ENCODE measurements around the gene PRPSAP1.
"Not testable (repeated sequence)": the region's sequence is repeated elsewhere in the genome, so short reads cannot be mapped to it uniquely, and the experiment has no call there.

The PRPSAP1 gene

DNA sequence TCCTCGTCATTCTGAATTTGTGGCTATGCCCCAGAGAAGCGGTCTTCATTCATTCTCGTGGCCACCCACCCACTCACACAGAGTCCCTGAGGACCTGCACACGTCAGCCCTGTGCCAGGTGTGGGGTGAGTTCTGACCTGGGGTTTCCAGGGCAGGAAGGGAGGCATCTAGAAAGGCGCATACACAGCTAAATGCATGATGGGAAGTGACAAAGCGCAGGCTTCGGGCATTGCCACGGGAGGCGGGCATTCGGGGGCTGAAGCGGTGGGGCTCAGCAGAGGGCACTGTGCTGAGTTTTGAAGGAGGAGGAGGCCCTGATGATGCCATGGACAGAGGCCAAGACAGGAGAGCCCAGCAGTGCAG lies 77.7 kb downstream of the PRPSAP1 start:
- no peak for DNase-seq

DNA sequence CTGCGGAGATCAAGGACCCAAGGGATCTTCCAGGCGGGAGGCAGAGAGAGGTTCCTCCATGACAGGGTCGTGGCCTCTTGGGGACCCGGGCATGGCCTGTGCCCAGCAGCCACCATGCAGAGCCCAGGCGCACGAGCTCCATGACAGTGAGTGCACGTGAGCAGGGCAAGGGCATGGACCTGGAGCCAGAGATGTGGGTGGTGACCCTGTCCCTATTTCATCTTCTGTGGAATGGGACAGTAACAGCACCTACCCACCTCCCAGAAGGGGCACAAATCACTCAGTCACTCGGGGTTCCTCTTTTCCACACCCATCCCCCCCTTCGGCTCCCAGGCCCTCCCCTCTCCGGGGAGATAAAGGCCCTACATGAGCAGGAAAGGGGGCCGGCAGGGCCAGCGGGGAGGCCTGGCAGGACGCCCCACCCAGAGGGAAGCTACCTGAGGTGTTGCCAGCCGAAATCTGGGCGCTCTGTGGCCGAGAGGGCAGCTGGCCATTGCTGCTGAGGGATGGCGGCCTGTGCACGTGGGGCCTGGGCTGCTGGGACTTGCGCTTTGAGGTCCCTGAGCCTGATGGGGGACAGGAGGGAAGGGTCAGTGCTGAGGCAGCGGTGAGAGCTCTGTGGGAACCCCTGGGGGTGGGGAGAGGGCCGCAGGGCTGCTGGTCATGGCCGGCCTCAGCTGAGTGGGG lies 78.2 kb downstream of the PRPSAP1 start:
- DNase-seq, result no peak

DNA sequence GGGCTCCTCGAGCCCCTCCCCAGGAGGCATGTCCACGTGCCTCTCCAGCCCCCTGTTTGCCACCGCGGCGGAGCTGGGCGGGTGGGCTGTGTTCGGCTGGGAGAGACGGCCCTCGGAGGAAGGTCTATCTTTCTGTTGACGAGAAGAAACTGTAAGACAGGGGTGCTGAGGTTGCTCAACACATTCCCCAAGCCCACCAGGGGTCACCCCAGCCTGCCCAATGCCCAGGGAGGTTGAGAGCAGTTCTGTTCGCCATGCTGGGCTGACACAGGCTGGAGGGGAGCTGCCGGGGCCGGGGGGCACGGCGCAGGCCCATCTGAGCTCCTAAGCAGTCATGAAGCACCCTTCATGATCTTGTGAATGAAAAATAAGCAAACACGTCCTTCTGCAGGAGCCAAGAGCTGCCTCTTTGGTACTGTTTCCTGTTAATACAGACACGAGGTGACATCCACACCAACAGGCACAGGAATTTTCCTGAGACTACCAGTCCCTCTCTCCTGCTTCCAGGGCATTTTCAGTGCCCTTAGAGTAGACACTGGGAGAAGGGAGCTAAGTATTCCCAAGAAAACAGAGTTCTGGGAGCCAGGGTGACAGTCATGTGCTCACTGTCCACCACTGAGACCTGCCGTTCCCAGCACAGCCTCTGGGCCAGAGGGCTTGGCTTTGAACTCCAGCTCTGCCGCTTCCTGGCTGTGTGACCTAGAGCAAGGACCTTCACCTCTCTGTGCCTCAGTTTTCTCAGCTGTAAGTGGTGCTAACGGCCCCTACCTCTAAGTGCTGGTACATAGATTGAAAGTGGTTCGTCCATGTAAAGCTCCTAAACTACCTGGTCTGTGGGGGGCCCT lies 79.4 kb downstream of the PRPSAP1 start:
- DNase-seq, result no peak

DNA sequence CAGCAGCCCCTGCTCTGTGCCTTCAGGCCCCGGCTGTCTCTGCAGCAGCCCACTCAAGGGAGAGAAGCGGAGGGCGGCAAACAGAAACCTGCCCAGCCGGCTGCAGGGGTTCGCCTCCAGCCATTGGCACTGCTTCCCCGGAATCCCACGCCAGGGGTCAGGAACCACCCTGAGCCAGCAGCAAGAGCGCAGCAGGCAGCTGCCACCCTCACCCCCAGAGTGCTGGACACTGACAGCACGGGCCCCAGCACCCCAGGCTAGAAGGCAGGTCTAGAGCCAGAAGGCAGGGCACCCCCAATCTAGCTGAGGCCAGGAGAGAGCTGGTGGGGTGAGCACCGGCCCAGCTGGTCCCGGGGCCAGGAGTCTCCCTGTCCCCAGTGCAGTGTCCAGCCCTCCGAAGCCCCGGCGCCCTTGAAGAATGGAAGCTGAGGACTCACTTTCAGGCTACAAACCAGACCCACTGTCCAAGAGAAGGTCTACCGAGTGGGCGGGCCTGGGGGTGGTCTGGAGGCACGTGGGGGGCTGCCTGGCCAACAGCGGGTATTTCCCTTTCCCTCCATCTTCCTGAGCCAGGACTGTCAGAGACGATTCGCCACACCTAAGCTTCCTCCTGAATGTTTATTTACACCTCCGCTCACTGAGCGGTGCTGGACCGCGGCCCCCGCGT lies 80.1 kb downstream of the PRPSAP1 start:
- DNase-seq, result no peak

DNA sequence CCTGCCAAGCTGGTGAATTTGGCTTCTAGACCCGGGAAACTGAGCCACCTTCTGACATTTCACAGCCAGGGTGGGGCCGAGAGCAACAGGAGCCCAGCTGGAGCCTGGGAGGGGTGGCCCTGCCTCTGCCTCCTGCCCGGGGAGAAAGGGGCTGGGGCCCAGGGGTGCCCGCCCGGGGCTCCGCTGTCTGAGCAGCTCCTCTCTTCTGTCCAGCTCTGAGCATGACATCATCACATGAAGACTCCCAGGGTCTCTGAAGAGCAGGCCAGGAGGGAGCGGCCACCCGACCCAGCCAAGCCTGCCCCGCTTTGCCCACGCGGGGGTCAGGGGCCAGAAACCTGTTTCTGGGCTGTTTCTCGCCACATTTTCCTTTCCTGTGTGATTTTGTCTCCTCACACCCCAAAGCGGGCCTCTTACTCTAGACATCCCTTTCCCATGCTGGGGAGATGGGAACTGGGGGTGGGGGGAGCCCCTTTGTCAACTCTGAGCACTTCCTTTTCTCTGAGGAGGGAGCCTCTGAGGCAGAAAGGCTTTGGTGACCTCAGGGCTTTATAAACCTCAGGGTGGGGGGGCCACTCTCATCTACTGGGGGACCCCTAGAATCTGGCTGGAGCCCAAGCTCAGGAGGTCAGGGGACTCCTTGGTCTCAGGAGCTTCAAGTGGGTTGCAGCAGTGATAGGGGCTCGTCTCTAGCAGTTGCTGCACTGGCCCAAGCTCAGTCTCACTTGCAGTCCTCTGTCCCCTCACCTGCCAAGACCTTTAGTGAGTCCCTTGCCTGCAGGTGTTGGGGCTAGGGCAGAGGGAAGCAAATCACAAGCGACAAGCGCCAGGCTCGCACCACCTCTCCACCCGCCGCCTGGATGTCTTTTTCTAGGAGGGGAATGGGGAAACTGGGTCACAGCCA lies 80.9 kb downstream of the PRPSAP1 start:
- no peak for DNase-seq

DNA sequence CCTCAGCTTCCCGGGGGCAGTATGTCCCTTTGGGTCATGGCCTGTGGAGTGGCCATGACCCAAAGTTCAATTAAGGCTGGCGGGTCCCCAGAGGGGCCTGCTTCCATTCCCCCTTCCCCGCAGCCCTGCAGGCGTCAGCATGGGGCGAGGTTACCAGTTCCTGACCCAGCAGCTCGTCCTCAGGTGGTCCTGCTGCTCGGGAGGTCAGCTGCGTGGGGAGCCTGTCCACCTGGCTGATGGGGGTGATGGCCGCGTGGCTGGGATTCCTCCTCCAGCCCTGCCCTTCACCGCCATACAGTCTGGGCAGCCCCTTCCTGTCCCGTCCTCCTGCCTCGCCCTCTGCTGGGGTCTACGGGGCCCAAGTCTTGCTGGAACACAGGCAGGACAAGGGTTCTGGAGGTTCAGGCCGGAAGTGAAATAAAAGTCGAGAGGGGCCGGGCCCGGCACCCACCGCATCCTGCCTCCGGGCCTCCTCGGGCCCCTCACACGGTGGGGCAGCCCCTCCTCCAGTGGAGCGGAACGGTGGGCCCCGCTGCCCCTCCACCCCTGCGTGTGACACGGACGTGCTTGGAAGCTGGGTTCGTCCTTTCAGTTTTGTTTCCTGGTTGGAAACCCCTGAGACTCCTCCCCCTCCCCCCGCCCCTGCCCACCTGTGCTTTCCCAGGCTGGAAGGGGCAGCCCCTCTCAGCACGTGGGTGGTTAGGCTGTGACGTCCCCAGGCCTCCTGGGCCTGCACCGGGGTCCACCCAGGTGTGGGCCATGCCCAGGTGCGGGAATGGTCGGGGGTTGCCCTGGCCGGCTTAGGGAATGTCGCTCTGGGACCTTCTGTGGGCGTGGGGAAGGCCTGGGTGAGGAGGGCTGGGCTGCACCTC lies 81.8 kb downstream of the PRPSAP1 start:
- no peak for DNase-seq

DNA sequence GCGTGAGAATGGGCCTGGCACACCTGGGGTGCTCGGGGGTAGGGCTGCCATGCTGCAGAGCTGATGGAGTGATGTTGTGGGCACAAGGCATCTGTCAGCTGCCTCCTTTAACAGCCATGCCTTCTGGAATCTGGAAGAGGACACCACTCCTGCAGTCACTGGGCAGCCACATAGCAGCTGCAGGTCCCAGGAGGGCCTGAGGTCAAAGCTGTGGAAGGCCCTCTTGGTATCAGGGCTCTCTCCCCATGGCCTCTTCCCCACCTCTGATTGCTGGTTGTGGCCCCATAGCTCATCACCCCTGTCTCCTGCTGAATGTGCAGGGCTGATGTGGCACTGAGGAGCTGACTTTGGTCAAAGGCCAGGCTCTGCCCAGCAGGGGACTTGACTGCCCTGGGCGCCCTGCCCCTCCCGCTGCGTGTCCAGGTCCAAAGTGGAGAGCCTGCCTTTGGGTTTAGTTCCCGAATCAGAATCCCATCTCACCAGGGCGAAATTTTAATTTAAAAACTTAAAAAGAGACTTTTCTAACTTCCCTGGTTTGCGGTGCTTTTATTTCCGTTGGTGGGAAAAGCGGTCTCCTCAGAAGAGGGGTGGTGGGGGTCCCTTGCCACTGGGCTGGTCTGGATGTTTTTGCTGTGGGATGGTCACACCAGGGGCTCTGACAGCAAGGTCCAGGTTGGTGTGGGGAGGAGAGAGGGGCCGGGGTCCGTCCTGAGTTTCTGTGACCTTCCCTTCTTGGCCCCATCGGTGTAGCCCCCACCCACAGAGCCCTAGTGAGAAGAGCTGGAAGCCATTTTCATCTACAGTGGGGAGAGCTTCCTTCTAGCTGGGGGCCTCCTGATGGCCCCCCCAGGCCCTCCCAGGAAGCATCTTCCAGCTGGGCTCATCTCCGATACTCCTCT lies 82.7 kb downstream of the PRPSAP1 start:
- DNase-seq, result no peak

DNA sequence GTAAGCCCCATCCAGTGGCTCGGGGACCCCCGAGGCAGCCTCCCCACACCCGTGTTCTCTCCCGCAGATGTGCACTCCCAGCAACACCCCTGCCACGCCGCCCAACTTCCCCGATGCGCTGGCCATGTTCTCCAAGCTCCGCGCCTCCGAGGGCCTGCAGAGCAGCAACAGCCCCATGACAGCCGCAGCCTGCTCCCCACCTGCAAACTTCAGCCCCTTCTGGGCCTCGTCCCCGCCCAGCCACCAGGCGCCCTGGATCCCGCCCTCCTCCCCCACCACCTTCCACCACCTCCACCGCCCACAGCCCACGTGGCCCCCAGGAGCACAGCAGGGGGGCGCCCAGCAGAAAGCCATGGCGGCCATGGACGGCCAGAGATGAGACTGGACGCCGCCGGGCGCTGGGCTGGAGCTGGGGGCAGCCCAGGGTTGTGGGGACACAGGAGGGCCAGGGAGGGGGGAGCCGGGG lies 83.6 kb downstream of the PRPSAP1 start:
- no peak for DNase-seq

DNA sequence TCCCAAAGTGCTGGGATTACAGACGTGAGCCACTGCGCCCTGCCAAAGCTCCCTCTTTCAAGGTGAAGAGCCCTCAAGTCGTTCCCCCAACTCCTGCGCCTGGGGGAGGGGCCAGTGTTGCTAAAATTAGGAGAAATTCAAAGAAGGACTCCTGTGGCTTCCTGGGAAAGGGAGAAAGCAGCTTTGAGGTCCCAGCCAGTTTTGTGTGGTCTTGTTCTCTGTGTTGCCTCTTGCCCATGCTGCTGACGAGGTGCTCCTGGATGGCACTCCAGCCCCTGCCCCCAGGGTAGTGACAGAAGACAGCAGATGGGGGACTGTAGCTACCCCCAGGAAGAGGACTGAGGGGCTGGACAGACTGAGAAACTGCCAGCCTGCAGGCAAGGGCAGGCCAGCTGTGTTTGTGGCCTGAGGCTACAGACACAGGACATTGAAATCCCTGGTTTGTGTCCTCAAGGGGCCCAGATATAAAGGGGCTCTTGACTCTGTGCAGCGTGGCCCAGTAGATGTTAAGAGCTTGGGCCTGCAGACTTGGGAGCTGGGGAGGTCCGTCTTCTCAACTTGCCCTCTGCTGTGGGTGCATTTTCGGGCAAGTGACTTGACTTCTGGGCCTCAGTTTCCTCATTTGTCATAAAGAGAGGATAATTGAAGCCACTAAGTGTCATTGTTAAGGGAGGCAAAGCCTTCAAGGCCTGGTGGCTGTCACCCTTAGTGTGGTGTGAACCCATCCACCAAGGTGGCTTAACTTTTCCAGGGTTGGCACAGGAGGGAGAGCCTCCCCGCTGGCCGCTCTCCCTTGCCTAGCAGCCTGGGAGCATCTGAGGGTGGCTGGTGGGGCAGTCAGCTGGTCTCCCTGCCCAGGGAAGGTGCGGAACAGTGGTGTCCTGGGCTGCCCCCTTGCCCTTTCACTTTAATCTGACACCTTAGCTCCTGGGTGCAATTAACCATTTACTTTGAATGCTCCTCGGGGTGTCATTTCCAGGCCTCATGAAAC lies 84.4 kb downstream of the PRPSAP1 start:
- DNase-seq, result no peak

DNA sequence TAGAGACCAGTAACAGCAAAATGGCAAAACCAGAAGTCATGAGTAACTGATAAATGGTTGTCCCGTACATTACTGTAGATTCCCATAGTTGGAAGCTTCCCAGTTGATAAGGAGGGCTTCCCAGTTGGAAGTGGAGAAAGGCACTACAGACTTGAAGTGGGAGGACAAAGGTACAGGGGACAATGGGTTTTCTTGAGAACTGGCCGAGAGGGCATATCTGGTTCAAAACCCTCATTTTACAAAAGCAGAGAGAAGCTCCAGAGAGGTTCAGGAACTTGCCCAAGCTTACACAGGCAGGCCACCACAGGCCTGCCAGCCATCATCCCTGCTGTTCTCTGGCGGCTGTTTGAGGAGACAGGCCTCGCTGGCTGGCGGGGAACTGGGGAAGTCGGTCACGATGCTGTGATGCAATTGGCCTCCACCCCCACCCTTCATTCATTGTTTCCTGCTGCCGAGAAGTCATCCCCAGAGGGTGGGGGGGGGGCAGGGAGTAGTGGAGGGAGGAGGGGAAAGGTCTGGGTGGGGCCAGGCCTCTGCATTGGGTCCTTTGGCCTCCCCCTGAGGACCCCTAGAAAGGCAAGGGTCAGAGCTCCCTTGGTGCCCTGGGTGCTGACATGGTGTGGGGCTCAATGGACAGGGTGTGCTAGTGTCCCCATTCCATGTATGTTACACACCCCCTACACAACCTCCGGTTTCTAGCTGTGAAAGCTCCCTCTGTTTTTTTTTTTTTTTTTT lies 85.5 kb downstream of the PRPSAP1 start:
- DNase-seq, result peak; percentile 50

DNA sequence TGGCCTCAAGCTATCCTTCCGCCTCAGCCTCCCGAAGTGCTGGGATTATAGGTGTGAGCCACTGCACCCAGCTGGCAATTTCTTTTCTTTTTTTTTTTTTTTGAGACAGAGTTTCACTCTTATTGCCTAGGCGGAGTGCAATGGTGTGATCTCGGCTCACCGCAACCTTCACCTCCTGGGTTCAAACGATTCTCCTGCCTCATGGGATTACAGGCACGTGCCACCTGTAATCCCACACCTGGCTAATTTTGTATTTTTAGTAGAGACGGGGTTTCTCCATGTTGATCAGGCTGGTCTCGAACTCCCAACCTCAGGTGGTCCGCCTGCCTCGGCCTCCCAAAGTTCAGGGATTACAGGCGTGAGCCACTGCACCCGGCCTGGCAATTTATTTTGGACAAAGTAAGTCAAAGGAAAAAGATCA lies 86.1 kb downstream of the PRPSAP1 start:
- DNase-seq, result not testable (repeated sequence)

DNA sequence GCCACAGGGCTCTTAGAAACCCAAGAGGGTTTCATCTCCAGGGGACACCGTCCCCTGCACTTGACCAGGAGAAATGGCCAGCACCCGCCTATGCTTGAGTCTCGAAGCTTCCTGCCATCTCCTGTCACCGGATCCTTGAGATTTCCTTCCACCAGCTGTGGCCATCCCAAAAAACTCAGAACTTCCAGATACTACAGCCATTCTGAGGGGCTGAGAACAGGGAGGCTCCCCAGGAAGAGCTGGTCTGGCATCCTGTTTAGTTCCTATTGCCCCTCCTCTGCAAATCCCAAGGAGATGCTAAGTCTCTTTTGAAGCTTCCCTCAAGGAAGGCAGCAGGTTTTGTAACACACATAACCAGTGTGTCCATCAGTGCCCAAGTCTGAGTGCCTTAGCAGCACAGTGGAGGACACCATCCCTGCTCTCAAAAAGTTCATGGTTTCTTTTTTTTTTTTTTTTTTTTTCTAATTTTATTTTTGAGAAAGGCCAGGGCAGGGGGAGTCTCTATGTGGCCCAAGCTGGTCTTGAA lies 86.6 kb downstream of the PRPSAP1 start:
- DNase-seq, result no peak

DNA sequence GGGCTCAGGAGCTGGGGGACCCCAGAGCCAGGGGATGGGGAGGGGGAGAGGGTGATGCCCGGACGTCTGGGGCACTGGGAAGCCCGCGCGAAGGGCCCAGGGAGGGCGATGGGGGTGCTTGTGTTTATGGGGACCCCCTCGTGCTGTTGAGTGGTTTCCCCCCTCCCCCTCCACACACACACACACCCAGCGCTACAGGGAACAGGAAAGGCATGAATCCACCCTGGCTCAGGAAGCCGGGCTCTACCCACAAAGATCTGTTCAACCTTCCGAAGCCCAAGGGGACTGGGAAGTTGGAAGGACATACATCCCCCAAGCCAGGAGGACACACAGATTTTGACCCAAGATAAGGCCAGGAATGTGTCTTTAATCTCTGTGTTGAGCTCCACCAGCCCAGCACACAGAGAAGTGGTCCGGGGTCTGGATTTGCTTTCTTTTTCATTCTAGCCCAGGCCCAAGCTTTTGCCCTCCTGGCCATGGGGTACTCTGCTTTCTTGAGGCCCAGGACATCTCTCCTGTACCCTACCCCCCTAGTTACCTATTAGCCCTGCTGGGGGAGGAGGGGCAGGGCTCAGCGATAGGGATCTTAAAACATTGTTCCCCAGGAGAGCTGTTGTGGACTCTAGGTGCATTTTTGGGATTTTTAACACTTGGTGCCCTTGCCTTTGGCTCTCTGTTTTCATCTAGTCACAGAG lies 87.3 kb downstream of the PRPSAP1 start:
- no peak for DNase-seq

DNA sequence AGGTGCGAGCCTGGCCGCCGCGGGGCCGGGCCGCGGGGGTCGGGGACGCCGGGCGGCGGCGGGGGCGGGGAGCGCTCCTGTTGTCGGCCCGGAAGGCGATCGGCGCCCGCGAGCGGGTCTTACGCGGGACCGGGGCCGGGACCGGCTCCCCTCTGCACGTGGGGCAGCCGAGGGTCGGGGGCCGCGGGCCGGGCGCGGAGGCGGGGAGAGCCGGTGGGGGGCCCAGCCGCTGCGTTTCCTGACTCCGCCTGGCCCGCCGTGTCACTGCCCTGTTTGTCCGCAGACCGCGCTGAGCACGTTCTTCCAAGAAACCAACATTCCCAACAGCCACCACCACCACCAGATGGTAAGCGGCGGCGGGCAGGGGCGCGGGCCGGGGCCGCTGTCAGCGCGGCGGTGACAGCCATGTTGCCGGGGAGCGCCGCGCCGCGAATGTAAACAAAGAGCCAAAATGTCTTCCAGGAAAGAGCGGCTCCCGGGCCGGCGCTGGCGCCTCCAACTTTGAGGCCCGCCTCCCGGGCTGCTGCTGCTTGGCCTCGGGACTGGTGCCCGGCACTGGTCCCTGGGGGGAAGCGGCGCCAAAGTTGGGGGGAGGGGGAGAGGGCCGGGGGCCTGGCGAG lies 88.0 kb downstream of the PRPSAP1 start:
- DNase-seq, result no peak

DNA sequence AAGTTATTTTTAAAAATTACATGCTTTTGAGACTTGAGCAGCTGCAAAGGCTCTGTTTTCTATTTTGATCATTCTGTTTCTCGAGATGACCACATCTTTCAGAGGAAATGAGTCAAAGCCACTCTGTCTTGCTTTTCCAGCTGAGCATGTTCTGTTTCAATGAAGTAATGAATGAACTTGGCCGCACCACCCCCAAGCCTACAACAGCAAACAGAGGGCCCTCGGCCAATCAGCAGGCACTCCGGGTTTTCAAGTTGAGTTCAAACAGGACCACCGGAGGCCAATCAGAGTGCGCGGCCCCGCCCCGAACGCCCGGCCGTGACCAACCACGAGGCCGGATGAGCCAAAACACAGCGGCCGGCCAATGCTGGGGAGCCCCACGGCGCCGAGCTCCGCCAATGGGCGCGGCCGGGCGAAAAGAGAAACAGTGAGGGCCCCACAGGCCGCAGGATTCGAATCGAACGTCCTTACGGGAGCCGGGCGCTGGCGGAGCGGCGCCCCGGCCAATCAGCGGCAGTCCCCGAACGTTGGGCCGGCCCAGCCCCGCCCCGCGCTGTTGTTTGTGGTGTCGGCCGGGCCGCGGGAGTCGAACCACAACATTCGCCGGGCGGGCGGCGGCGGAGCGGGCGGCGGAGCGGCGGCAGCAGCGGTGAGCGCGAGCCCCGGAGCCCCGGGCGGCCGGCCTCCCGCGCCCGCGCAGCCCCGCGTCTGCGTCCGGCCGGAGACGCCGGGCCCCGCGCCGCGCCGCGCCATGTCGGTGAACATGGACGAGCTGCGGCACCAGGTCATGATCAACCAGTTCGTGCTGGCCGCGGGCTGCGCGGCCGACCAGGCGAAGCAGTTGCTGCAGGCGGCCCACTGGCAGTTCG lies 88.7 kb downstream of the PRPSAP1 start, which contains the start of gene UBALD2:
UBALD2 (plus strand) TSS at position 594 of the 869 bp plus-strand sequence; CDS start at position 752, 158 bp downstream.
- peak; percentile 99 for DNase-seq

DNA sequence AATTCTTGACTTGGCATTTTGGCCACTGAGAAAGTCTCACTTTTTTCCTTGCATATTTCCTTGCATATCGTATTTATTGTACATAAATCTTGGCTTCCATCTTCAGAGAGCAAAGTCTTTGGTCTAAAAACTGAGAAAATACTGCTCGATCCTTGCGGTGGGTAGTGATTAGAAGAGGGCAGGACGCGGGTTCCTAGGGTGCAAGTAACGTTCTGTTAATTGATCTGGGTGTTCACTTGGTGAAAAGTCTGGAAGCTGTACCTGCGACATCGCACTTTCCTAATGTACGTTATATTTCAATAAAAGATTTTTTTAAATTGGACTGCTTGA lies 89.3 kb downstream of the PRPSAP1 start:
- DNase-seq, result no peak
